ENCODE measurements around the gene SLC30A5. TPM values are rescaled to one million over a fixed set of nuclear protein-coding genes. Genes with fewer than 3 reads are reported as not detected.
"Not testable (repeated sequence)": the region's sequence is repeated elsewhere in the genome, so short reads cannot be mapped to it uniquely, and the experiment has no call there.

SLC30A5 gene
- total RNA-seq, 1 donor from 2014 or later: 60.2 TPM

- H3K27ac Mint-ChIP-seq: no peak overlapping the region
These were observed 9.6 kb upstream of the SLC30A5 start for GRCh38 chr5:69084195-69084594.

GRCh38 chr5:69084903-69085302, 8.9 kb upstream of the SLC30A5 start:
- H3K4me1 Mint-ChIP-seq: peaks cover 11% of the 10 kb centered on the region
- no peak overlapping the region for H3K27ac Mint-ChIP-seq
- H3K9me3 Mint-ChIP-seq: no peaks in the 10 kb centered on the region
- H3K27me3 Mint-ChIP-seq: no peaks in the 10 kb centered on the region
- DNase-seq: no peak
- intact Hi-C loops (cut with micrococcal nuclease): no loop called here
- H3K36me3 Mint-ChIP-seq (ENCODE audit: low read depth): no peaks in the 10 kb centered on the region
- H3K4me3 Mint-ChIP-seq: no peak overlapping the region

More at GRCh38 chr5:69084195-69084594, 9.6 kb upstream of the SLC30A5 start:
- Mint-ChIP-seq H3K4me1 (peaks cover 11% of the 10 kb centered on the region), H3K27me3 (no peaks in the 10 kb centered on the region), H3K36me3 (ENCODE audit: low read depth) (no peaks in the 10 kb centered on the region), H3K4me3 (no peak overlapping the region), H3K9me3 (no peaks in the 10 kb centered on the region)
- no peak for DNase-seq
- intact Hi-C loops (cut with micrococcal nuclease): no loop called here

- no peak overlapping the region for H3K4me3 Mint-ChIP-seq
These were observed 7.6 kb upstream of the SLC30A5 start for GRCh38 chr5:69086206-69086605.

GRCh38 chr5:69088006-69088405, 5.8 kb upstream of the SLC30A5 start:
- peaks cover 13% of the 10 kb centered on the region for H3K4me1 Mint-ChIP-seq
- H3K27ac Mint-ChIP-seq; intact Hi-C loops (cut with micrococcal nuclease); H3K4me3 Mint-ChIP-seq; DNase-seq; H3K36me3 Mint-ChIP-seq (ENCODE audit: low read depth); H3K27me3 Mint-ChIP-seq; H3K9me3 Mint-ChIP-seq: not testable (repeated sequence)

More at GRCh38 chr5:69086206-69086605, 7.6 kb upstream of the SLC30A5 start:
- H3K27me3 Mint-ChIP-seq: no peaks in the 10 kb centered on the region
- intact Hi-C loops (cut with micrococcal nuclease): no loop called here
- no peak for DNase-seq
- no peak overlapping the region for H3K27ac Mint-ChIP-seq
- H3K4me1 Mint-ChIP-seq: peaks cover 11% of the 10 kb centered on the region
- H3K36me3 Mint-ChIP-seq (ENCODE audit: low read depth): no peaks in the 10 kb centered on the region
- no peaks in the 10 kb centered on the region for H3K9me3 Mint-ChIP-seq

DNA sequence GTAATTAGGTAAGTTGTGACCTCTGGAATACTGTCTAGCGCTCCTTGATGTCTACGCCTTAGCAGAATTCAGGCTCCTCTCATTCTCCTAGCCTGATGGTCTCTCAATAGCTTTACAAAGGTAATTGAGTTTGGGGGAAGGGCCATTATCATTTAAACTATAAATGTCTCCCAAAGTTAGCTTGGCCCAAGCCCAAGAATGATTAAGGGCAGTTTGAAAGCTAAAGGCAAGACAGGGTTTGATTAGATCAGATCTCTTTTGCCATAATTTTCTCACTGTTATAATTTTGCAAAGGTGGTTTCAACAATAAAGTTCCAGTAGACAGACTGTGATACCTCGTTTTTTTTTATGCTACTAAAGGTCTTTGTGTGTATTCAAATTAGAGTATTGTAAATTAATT, 3.7 kb upstream of the SLC30A5 start:
- H3K27ac Mint-ChIP-seq: no peak overlapping the region
- DNase-seq: no peak
- no peaks in the 10 kb centered on the region for H3K9me3 Mint-ChIP-seq
- H3K27me3 Mint-ChIP-seq: no peaks in the 10 kb centered on the region
- peaks cover 7% of the 10 kb centered on the region for H3K4me1 Mint-ChIP-seq
- H3K4me3 Mint-ChIP-seq: no peak overlapping the region
- peaks cover 4% of the 10 kb centered on the region for H3K36me3 Mint-ChIP-seq (ENCODE audit: low read depth)
- intact Hi-C loops (cut with micrococcal nuclease): no loop called here

DNA sequence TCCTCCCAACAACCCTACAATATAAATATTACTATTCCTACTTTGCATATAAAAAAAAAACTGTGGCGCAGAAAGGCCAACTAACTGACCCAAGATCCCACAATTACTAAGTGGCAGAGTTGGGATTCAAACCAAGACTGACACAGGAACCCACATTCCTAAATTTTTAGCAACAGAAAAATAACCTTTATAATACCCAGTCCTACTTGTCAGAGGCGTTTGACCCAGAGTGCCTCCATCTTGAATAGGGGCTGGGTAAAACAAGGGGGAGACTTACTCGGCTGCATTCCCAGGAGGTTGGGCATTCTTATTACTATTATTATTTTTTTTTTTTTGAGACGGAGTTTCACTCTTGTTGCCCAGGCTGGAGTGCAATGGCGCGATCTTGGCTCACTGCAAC, 2.0 kb upstream of the SLC30A5 start:
- DNase-seq: no peak
- no peaks in the 10 kb centered on the region for H3K27me3 Mint-ChIP-seq
- intact Hi-C loops (cut with micrococcal nuclease): loop anchor here (2.0 kb wide), 1 partner anchor 49 kb away; no protein-coding TSS in a partner anchor
- peaks cover 16% of the 10 kb centered on the region for H3K36me3 Mint-ChIP-seq (ENCODE audit: low read depth)
- no peak overlapping the region for H3K4me3 Mint-ChIP-seq
- H3K9me3 Mint-ChIP-seq: no peaks in the 10 kb centered on the region
- H3K27ac Mint-ChIP-seq: no peak overlapping the region
- H3K4me1 Mint-ChIP-seq: peaks cover 19% of the 10 kb centered on the region

DNA sequence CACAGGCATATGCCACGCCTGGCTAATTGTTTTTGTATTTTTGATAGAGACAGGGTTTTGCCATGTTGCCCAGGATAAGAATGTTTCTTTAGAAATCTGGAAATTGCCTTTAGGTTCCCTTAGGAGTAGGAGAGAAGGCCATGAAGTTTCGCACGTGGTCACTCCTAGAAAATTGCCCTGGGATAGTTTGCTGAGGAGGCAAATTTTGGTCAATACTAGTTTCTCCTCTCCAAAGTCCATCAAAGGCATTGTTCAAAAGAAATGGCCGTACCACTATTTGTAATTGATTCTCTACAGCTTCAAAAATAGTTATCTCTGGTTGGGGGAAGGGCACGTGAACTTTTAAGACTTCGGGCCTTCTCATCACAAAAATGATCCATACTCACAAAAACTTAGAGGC, 845 bp upstream of the SLC30A5 start:
- Mint-ChIP-seq H3K4me1 (peaks cover 26% of the 10 kb centered on the region), H3K36me3 (ENCODE audit: low read depth) (peaks cover 24% of the 10 kb centered on the region), H3K4me3 (no peak overlapping the region), H3K27ac (peak overlapping the region; percentile 91), H3K27me3 (no peaks in the 10 kb centered on the region), H3K9me3 (no peaks in the 10 kb centered on the region)
- intact Hi-C loops (cut with micrococcal nuclease): loop anchor here (1.0 to 2.0 kb wide), 7 partner anchors 50 to 276 kb away; partner anchors contain the start of genes AK6, CCDC125, CCNB1 and CDK7
- DNase-seq: no peak

DNA sequence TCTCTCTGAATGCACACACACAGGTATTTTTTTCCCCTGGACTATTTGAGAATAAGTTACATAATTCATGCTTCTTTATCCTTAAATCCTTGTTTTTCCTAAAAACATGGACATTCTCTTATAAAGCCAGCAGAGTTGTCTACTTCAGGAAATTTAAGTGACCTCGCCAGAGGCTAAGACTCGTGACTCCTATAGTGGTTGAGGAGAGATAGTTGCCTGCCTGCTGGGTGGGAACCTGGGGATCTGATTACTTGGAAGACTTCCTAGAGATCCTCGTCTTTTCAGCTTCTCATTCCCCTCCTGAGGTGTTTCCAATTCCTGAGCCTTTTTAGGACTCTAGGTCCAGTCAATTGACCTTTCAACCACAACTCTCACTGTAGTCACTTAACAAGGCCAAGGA, 5.5 kb downstream of the SLC30A5 start:
- intact Hi-C loops (cut with micrococcal nuclease): no loop called here
- Mint-ChIP-seq H3K4me3 (no peak overlapping the region), H3K9me3 (no peaks in the 10 kb centered on the region), H3K27me3 (no peaks in the 10 kb centered on the region), H3K27ac (no peak overlapping the region), H3K4me1 (peaks cover 26% of the 10 kb centered on the region), H3K36me3 (ENCODE audit: low read depth) (peaks cover 45% of the 10 kb centered on the region)
- no peak for DNase-seq

- Mint-ChIP-seq H3K36me3 (ENCODE audit: low read depth) (peaks cover 44% of the 10 kb centered on the region), H3K9me3 (no peaks in the 10 kb centered on the region), H3K4me3 (no peak overlapping the region), H3K27me3 (no peaks in the 10 kb centered on the region), H3K27ac (no peak overlapping the region), H3K4me1 (peaks cover 7% of the 10 kb centered on the region)
- intact Hi-C loops (cut with micrococcal nuclease): no loop called here
- no peak for DNase-seq
These were observed 9.7 kb downstream of the SLC30A5 start for GRCh38 chr5:69103521-69103920.

DNA sequence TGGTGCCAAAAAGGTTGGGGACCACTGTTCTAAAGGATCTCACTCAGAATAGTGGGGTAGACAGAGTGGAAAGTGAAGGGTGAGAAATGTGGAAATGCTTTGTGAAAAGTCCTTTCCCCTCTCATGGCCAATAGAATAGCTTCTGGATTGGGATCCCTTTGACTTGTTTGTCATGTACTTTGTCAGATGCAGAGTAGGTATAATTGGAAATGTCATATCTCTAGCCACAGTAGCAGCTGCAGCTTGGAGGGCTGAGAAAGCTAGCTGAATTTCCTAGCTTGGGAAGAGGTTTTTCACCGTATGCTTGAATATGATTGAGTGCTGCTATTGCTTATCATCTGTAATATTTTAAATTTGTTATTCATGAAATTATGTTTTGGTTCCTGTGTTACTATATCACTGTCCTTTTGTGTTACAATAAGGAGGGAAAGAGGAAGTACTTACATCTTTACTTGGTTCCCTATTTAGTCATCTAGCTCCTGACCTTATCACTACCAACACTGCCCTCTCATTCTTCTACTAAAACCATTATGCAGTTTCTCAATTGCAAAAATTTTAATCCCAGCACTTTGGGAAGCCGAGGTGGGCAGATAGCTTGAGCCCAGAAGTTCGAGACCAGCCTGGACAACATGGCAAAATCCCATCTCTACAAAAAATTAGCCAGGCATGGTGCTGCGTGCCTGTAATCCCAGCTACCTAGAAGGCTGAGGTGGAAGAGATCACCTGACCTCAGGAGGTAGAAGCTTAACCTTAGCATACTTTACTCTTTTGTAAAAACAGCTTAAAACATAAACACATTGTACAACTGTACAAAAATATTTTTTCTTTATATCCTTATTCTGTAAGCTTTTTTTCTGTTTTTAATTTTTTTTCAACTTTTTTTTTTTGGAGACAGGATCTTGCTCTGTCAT, 12.4 kb downstream of the SLC30A5 start:
- H3K9me3 Mint-ChIP-seq: no peaks in the 10 kb centered on the region
- intact Hi-C loops (cut with micrococcal nuclease): no loop called here
- no peaks in the 10 kb centered on the region for H3K27me3 Mint-ChIP-seq
- no peak for DNase-seq
- no peaks in the 10 kb centered on the region for H3K4me1 Mint-ChIP-seq
- H3K36me3 Mint-ChIP-seq (ENCODE audit: low read depth): peaks cover 52% of the 10 kb centered on the region
- no peak overlapping the region for H3K4me3 Mint-ChIP-seq
- peak overlapping the region; percentile 20 for H3K27ac Mint-ChIP-seq

- intact Hi-C loops (cut with micrococcal nuclease); H3K9me3 Mint-ChIP-seq; H3K4me1 Mint-ChIP-seq; H3K27ac Mint-ChIP-seq; H3K27me3 Mint-ChIP-seq; H3K4me3 Mint-ChIP-seq; DNase-seq: not testable (repeated sequence)
- H3K36me3 Mint-ChIP-seq (ENCODE audit: low read depth): peaks cover 49% of the 10 kb centered on the region
These were observed 14.6 kb downstream of the SLC30A5 start for GRCh38 chr5:69108367-69108766.

- no peak for DNase-seq
- no peaks in the 10 kb centered on the region for H3K9me3 Mint-ChIP-seq
- no peaks in the 10 kb centered on the region for H3K4me1 Mint-ChIP-seq
- H3K4me3 Mint-ChIP-seq: no peak overlapping the region
- peaks cover 39% of the 10 kb centered on the region for H3K36me3 Mint-ChIP-seq (ENCODE audit: low read depth)
- H3K27me3 Mint-ChIP-seq: no peaks in the 10 kb centered on the region
- no peak overlapping the region for H3K27ac Mint-ChIP-seq
- intact Hi-C loops (cut with micrococcal nuclease): no loop called here
These were observed 20.0 kb downstream of the SLC30A5 start for GRCh38 chr5:69113851-69114250.

DNA sequence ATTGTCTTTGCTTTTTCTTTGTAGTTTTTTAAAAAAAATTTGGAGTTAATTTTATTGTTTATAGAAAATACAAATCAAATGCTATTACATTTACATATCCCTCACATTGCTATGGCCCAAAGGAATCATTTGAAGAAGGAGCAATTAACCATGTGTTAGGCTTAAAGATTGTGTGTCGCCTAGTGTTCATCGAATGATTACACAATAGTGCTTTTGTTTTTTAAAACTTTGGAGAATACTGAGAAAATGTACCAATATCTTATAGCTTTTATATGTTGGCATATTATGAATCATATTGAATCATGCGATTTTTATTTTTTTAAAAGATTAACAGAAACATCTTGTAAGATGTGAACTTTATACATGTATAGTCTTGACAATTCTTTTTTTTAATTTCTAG, 21.7 kb downstream of the SLC30A5 start:
- no peak for DNase-seq
- no peaks in the 10 kb centered on the region for H3K27me3 Mint-ChIP-seq
- H3K4me1 Mint-ChIP-seq: no peaks in the 10 kb centered on the region
- no peaks in the 10 kb centered on the region for H3K9me3 Mint-ChIP-seq
- peaks cover 32% of the 10 kb centered on the region for H3K36me3 Mint-ChIP-seq (ENCODE audit: low read depth)
- intact Hi-C loops (cut with micrococcal nuclease): no loop called here
- no peak overlapping the region for H3K27ac Mint-ChIP-seq
- no peak overlapping the region for H3K4me3 Mint-ChIP-seq

GRCh38 chr5:69129413-69129812, 35.6 kb downstream of the SLC30A5 start:
- Mint-ChIP-seq H3K4me3 (no peak overlapping the region), H3K36me3 (ENCODE audit: low read depth) (peaks cover 27% of the 10 kb centered on the region), H3K9me3 (no peaks in the 10 kb centered on the region), H3K27ac (no peak overlapping the region), H3K27me3 (no peaks in the 10 kb centered on the region), H3K4me1 (no peaks in the 10 kb centered on the region)
- intact Hi-C loops (cut with micrococcal nuclease): no loop called here
- no peak for DNase-seq
